ENCODE results near the gene ARHGAP12.

Gene ARHGAP12

GRCh38 chr10:31929261-31930022 is 811 bp upstream of the ARHGAP12 start:
- intact Hi-C loops (cut with DNase I), result loop anchor here (10.0 kb wide), 1 partner anchor 125 kb away; the partner anchor contains the start of gene KIF5B

DNA sequence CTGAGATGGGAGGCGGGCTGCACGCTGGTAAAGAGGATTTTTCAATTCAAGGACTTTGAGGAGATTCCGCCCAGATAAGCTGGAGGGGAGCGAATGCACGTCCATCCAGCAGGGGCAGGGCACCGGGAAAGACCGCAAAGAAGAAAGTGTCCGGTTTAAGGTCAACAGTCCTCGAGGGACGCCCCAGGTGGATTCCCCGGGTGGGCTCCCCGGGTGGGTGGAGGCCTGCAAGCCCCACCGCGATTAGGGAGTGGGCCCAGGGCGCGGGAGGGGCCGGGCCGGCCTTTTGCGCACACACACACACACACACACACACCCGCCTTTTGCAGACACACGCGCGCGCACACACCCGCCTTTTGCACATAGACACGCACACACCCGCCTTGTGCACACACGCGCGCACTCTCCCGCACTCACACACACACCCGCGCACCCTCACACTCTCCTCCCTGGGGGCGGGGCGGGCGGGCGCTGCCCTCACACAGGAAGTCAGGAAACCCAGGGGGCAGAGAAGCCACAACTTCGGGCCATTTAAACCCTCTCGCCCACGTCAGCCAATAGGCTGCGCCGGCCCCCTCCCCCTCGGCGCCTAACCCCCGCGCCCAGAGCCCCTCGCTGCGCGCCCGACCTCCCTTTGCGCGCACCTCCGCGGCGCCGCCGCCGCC is 615 bp downstream of the ARHGAP12 start:
- intact Hi-C loops (cut with DNase I), result loop anchor here (2.0 to 10.0 kb wide), 2 partner anchors 65 to 127 kb away; partner anchors contain the start of gene KIF5B
- peak in 8 of 10 donors; percentile 12 to 90 (median 32) for DNase-seq

More at GRCh38 chr10:31929261-31930022, 811 bp upstream of the ARHGAP12 start:
- peak in 9 of 10 donors; percentile 21 to 85 (median 38) for DNase-seq

DNA sequence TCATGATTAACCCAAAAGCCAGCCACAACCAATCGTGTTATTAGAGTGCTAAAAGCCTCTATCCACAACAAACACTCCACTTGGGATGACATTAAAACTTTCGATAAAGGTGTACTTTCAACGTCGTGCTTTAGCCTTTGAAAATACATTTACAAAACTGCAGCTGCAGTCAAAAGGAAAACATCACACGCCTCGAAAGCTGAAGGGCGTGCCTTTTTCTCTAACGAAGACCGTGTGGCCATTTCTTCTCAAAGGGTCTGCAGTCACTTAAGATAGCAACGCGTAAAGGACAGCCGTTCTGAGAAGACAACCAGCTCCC is 1.1 kb downstream of the ARHGAP12 start:
- no peak for DNase-seq
- intact Hi-C loops (cut with DNase I), result loop anchor here (2.0 to 10.0 kb wide), 2 partner anchors 65 to 127 kb away; partner anchors contain the start of gene KIF5B

DNA sequence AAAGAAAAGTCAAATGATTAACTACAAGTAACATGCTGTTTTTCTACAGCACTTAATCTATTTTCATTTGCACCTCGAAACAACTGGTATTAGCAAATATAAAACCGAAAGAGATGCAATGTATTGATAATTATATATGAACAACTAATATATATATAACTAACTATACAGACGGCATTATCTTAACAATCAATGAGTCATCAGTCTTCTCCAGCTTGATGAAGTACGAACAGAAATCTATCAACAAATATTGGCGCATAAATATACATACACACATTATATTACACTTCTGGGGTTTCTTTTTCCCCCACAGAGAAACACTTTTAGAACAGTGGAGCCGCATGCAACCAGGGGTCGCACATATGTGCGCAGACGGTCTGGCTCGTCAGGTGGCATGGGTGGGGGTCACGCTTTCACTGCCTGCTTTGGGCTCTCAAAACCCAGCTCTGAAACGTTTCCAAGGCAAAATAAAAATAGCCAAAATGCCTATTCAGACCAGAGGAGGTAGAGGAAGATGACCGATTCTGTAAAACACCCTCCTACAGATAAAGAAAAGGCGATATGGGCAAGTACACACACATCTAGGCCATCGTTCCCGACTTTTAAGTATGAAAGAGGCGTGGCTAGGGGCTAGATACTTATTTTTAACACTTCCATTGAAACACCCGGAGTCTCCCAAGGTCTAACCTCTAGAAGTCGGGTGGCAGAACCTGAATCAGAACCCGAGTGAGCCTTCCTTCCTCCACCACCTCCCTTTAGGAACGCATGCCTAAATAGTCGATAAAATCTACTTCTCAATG is 1.7 kb downstream of the ARHGAP12 start:
- intact Hi-C loops (cut with DNase I), result loop anchor here (2.0 to 10.0 kb wide), 2 partner anchors 64 to 128 kb away; partner anchors contain the start of gene KIF5B
- no peak for DNase-seq

- intact Hi-C loops (cut with DNase I), result loop anchor here (2.0 to 10.0 kb wide), 2 partner anchors 63 to 129 kb away; partner anchors contain the start of gene KIF5B
- no peak for DNase-seq
These were observed 2.5 kb downstream of the ARHGAP12 start for GRCh38 chr10:31926160-31926559.

- intact Hi-C loops (cut with DNase I), result loop anchor here (10.0 kb wide), 1 partner anchor 130 kb away; the partner anchor contains the start of gene KIF5B
- DNase-seq, result no peak
These were observed 3.8 kb downstream of the ARHGAP12 start for GRCh38 chr10:31924833-31925232.

DNA sequence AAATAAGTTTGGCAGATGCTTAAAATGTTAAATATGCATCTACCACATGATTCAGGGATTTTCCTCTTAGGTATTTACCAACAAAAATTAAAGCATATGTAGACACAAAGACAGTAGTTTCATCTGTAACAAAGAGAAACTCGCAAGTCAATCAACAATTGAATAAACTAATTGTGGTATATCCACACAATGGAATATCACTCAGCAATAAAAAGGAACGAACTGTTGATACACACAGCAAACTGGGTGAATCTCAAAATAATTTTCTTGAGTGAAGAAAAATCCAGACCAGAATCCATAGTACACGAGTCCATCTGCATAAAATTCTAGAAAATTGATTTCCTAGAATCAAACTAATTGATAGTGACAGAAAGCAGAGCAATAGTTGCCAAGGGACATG is 5.2 kb downstream of the ARHGAP12 start:
- no peak for DNase-seq
- intact Hi-C loops (cut with DNase I), result loop anchor here (10.0 kb wide), 1 partner anchor 131 kb away; the partner anchor contains the start of gene KIF5B

- no peak for DNase-seq
- intact Hi-C loops (cut with DNase I), result loop anchor here (10.0 kb wide), 1 partner anchor 134 kb away; the partner anchor contains the start of gene KIF5B
These were observed 7.6 kb downstream of the ARHGAP12 start for GRCh38 chr10:31921031-31921430.

DNA sequence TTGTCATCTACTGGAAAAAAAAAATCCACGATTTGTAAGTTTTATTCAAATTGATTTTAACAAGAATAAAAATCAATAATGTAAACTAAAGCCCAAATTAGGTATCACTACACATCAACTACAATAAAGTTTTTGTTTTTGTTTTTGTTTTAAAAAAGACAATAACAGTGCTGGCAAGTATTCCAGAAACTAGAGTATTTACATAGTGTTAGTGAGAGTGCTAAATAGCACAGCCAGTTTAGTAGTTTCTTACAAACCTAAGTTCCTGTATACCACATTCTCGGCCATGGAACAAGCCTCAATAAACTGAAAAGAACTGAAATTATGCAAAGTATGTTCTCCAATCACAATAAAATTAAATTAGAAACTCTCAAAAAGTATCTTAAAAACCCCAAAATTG is 8.1 kb downstream of the ARHGAP12 start:
- DNase-seq, result no peak
- intact Hi-C loops (cut with DNase I), result loop anchor here (10.0 kb wide), 1 partner anchor 134 kb away; the partner anchor contains the start of gene KIF5B

GRCh38 chr10:31918671-31919409 is 9.8 kb downstream of the ARHGAP12 start:
- intact Hi-C loops (cut with DNase I), result no loop called here
- no peak for DNase-seq

DNA sequence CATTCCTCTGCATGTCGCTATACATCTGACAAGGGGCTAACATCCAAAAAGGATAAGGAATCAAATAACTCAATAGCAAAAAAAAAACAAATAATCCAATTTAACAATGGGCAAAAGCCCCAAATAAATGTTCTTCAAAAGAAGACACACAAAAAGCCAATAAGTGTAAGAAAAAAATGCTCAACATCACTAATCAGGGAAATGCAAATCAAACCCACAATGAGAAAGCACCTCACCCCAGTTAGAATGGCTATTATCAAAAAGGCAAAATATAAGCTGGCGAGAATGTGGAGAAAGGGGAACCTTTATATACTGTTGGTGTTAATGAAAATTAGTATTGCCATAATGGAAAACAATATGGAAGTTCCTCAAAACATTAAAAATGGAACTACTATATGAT is 14.3 kb downstream of the ARHGAP12 start:
- DNase-seq, result no peak
- intact Hi-C loops (cut with DNase I), result no loop called here

DNA sequence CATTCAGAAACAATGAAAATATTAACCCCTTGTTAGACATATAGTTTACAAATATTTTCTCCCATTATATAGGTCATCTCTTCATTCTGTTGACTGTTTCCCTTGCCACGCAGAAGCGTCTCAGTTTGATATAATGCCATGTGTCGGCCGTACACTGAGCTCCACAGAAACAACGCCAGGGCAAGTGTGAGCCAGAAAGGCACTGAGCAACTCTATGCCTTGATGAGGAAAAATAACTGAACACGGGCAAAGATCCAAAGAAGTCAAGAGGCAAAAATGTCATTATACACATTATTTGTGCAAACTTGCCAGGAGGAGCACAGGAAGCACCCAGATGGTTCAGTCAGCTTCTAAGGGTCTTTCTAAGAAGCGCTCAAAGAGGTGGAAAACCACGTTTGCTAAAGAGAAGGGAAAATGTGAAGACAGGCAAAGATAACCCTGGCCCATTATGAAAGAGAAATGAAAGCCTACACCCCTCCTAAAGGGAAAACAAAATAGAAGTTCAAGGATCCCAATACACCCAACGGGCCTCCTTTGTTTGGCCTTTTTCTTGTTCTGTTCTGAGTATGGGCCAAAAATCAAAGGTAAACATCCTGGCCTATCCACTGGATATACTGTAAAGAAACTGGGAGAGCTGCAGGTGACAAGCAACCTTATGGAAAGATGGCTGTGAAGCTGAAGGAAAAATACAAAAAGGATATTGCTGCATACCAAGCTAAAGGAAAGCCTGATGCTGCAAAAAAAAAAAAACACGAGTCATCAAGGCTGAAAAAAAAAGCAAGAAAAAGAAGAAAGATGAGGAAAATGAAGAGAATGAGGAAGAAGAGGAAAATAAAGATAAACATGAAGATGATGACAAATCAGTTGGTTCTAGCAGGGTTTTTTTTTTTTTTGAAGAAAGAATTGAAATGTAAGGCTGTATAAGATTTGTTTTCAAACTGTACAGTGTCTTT is 15.5 kb downstream of the ARHGAP12 start:
- intact Hi-C loops (cut with DNase I), result no loop called here

GRCh38 chr10:31912289-31912688 is 16.3 kb downstream of the ARHGAP12 start:
- intact Hi-C loops (cut with DNase I), result no loop called here
- DNase-seq, result no peak

More for the DNA sequence above, 15.5 kb downstream of the ARHGAP12 start:
- DNase-seq, result no peak

GRCh38 chr10:31910016-31910415 is 18.6 kb downstream of the ARHGAP12 start:
- intact Hi-C loops (cut with DNase I), result no loop called here
- DNase-seq, result no peak

DNA sequence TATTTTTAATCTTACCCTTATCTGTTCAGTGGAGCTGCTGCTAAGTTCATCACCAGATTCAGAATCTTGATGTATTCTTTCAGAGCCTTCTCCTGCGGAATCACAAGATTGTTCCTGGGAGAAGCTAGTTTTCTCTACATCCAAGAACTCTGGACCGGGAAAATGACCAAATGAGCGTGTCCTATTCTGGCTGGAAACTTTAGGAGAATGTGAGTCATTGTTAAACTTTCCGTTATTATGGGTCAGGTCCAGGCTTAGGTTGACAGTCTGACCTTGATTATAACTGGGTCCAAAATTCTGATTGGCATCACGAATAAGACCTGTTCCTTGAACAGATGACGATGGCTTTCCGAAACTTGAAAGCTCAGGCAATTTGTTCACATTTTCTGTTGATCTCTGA is 20.5 kb downstream of the ARHGAP12 start:
- intact Hi-C loops (cut with DNase I), result no loop called here
- DNase-seq, result no peak

- intact Hi-C loops (cut with DNase I), result no loop called here
- no peak for DNase-seq
These were observed 22.6 kb downstream of the ARHGAP12 start for GRCh38 chr10:31906039-31906438.

DNA sequence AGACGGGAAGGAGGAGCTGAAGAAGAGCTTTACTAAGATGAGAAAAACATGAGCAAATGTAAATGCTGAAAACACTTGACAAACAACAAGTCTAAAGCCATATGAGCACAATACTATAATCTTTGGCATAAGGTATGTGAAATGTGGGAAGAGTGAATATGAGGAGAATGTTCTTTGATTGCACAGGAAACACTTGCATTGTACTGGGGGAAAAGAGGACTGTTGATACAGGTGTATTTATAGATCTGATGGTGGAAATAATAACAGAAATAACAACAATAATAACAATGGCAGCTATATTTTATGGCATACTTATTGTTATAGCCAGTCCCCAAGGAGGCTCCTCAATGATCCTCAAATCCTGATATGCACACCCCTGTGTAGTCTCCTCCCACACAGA is 23.0 kb downstream of the ARHGAP12 start:
- intact Hi-C loops (cut with DNase I), result no loop called here

DNA sequence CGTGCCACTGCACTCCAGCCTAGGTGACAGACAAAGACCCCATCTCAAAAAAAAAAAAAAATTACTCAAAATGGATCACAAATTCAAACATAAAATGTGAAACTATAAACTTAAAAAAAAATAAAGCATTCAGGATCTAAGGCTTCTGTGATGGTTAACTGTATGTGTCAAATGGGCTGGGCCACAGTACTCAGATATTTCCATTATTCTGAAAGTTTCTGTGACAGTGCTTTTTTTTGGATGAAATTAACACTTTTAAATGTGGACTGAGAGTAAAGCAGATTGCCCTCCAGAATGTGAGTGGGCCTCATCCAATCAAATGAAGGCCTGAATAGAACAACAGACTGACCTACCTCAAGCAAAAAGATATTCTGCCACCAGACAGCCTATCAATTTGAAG is 26.0 kb downstream of the ARHGAP12 start:
- intact Hi-C loops (cut with DNase I), result no loop called here
- DNase-seq, result no peak

More for the DNA sequence above, 23.0 kb downstream of the ARHGAP12 start:
- DNase-seq, result no peak

DNA sequence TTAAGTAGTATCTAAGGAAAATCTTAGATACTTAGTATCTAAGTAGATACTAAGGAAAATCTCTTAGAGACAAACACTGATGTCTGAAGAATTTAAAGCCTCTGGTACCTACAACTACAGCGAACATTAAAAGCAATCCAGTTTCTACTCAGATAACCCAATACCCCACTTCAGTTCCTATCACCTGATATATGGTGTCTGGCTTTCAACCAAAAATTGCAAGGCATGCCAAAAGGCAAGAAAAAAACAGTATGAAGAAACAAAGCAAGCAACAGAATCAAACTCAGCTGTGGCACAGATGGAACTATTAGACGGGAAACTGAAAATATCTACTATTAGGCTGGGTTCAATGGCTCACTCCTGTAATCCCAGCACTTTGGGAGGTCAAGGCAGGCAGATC is 31.1 kb downstream of the ARHGAP12 start:
- DNase-seq, result no peak
- intact Hi-C loops (cut with DNase I), result no loop called here

Data from posterior cingulate gyrus (tissue), 11 donors.